Panc1 (cell line): ENCODE measurements around the gene COX5A. TPM values are rescaled to one million over a fixed set of nuclear protein-coding genes. Genes with fewer than 3 reads are reported as not detected.

Experiments
- ATAC-seq: fragments of 200-7000 bp; cut with Tn5 transposase; 2 replicates; pipeline ENCODE4 v1.9.1; 2020; ENCODE audit warnings: mild to moderate bottlenecking, moderate library complexity
- Bru-seq: library from RNA; stranded (reverse); fragments of 400-500 nt; gene quantifications from one replicate; lab custom pipeline; 2021; lab: Mats Ljungman, UMichigan
- BruChase-seq, 2 experiments: library from RNA; stranded (reverse); fragments of 400-500 nt; gene quantifications; one replicate each; lab custom pipeline; 2021; lab: Mats Ljungman, UMichigan
- BruUV-seq: library from RNA; stranded (reverse); fragments of 400-500 nt; replicated peaks from 2 replicates; lab custom pipeline; 2021; lab: Mats Ljungman, UMichigan
- CTCF ChIA-PET: fragments of 300-600 bp; sonication (Branson Sonifier 250); formaldehyde crosslinking; loops from one replicate; lab custom pipeline; 2022; ENCODE audit warnings: antibody characterized with exemption; lab: Charles Lee
- POLR2A ChIA-PET: fragments of 300-600 bp; sonication (Branson Sonifier 250); formaldehyde crosslinking; loops from one replicate; lab custom pipeline; 2022; ENCODE audit warnings: antibody characterized with exemption; lab: Charles Lee
- DNase-seq: peaks from one replicate; pipeline ENCODE4 v3.0.0-alpha.2; 2010; ENCODE audit warnings: low read depth, low spot score
- H3K27ac ChIP-seq: 2 replicates; pipeline ENCODE4 v1.5.1; 2011; ENCODE audit warnings: mild to moderate bottlenecking, low read length, inconsistent platforms
- H3K27me3 ChIP-seq: fragments of 200-500 bp; sonication (Bioruptor generic); 2 replicates; pipeline ENCODE4 v1.6.0; 2014; ENCODE audit warnings: low read length, inconsistent platforms; ENCODE audit not compliant: control insufficient read depth, insufficient read depth
- H3K36me3 ChIP-seq: fragments of 200-500 bp; sonication (Bioruptor generic); 2 replicates; pipeline ENCODE4 v1.5.1; 2014; ENCODE audit warnings: inconsistent platforms, mild to moderate bottlenecking, low read length, moderate library complexity; ENCODE audit not compliant: control insufficient read depth, insufficient read depth
- H3K4me1 ChIP-seq: 2 replicates; pipeline ENCODE4 v1.5.1; 2011; ENCODE audit warnings: inconsistent platforms, mild to moderate bottlenecking, low read length, moderate library complexity; ENCODE audit not compliant: control insufficient read depth, insufficient read depth
- H3K4me3 ChIP-seq, 2 experiments: 2 replicates each; pipeline ENCODE4 v1.5.1; 2011 to 2012; ENCODE audit warnings: low read depth in 2 of 2, low read length in 2 of 2, mild to moderate bottlenecking in 2 of 2, inconsistent platforms in 1 of 2, moderate library complexity in 1 of 2
- H3K9me3 ChIP-seq: fragments of 200-500 bp; sonication (Bioruptor generic); 2 replicates; pipeline ENCODE4 v1.5.1; 2014; ENCODE audit warnings: low read depth, mild to moderate bottlenecking, inconsistent platforms, low read length, moderate library complexity; ENCODE audit not compliant: control insufficient read depth, insufficient read depth
- CTCF ChIP-seq: fragments of 450-650 bp; IDR thresholded peaks from 2 replicates; pipeline ENCODE4 v1.5.1; 2017; ENCODE audit warnings: mild to moderate bottlenecking
- POLR2AphosphoS5 ChIP-seq: IDR thresholded peaks from 2 replicates; pipeline ENCODE4 v1.6.1; 2012; ENCODE audit warnings: mild to moderate bottlenecking, low read depth, low read length, moderate library complexity
- REST ChIP-seq, 2 experiments: IDR thresholded peaks; 2 replicates each; pipeline ENCODE4 v1.6.1; 2011 to 2012; ENCODE audit warnings: low read depth in 2 of 2, control low read depth in 1 of 2, low read length in 1 of 2, mild to moderate bottlenecking in 1 of 2, moderate library complexity in 1 of 2; ENCODE audit not compliant: insufficient read depth in 1 of 2
- SIN3A ChIP-seq: IDR thresholded peaks from 2 replicates; pipeline ENCODE4 v1.6.1; 2012; ENCODE audit warnings: low read depth, mild to moderate bottlenecking, low read length, moderate library complexity, borderline replicate concordance; ENCODE audit not compliant: insufficient read depth
- TCF7L2 ChIP-seq: IDR thresholded peaks from 2 replicates; pipeline ENCODE4 v1.6.1; 2011; ENCODE audit warnings: mild to moderate bottlenecking, low read depth, low read length, inconsistent platforms
- in situ Hi-C: cut with HindIII; loops from 2 replicates; pipeline ENCODE4 v1.10.0; 2016; ENCODE audit warnings: low sequenced_read_pairs, low pct_unique_long_range_greater_than_20kb
- intact Hi-C: fragments of 100-400 bp; cut with micrococcal nuclease; formaldehyde crosslinking; loops from one replicate; pipeline ENCODE4 v1.10.0; 2022; ENCODE audit not compliant: unreplicated experiment
- long read RNA-seq: library from polyadenylated mRNA; unstranded; transcript quantifications from one replicate; pipeline ENCODE4 v2.0.0, GENCODE V29; 2021; ENCODE audit not compliant: unreplicated experiment
- polyA plus RNA-seq: library from polyadenylated mRNA; unstranded; fragments of >200 nt; gene quantifications from one replicate; pipeline ENCODE4 v1.2.1, GENCODE V29; 2012; ENCODE audit warnings: missing spikeins; ENCODE audit not compliant: insufficient read length
- total RNA-seq: library from RNA; stranded (reverse); gene quantifications from one replicate; pipeline ENCODE4 v1.2.1, GENCODE V29; 2021; ENCODE audit not compliant: unreplicated experiment

COX5A gene
- 353 TPM for total RNA-seq
- polyA plus RNA-seq: 349 TPM
- percentile 83 among the genes with signal in this experiment for Bru-seq, nascent RNA
- BruChase-seq, experiment 1, labeled RNA remaining after a 2-hour chase: percentile 72 among the genes with signal in this experiment
- percentile 77 among the genes with signal in this experiment for BruChase-seq, experiment 2, labeled RNA remaining after a 6-hour chase
- long read RNA-seq, transcript COX5A-204 (4 exons, 579 nt): minor isoform, 10 of 310 reads
- long read RNA-seq, transcript COX5A-201 (5 exons, 1,268 nt): major isoform, 203 of 310 reads
- long read RNA-seq, partial matches to known transcripts: 84 of 310 reads
- long read RNA-seq, other reads (novel, unspliced or antisense): 12 of 310 reads

- intact Hi-C loops (no loop called here), in situ Hi-C loops (no loop called here)
- H3K9me3 ChIP-seq: no peaks in the 10 kb centered on the region
- peaks cover 8% of the 10 kb centered on the region; the same call in 1 of the 2 replicates for H3K4me1 ChIP-seq
- H3K27me3 ChIP-seq: no peaks in the 10 kb centered on the region
- POLR2A ChIA-PET: interaction anchor here (0.5 to 1.2 kb wide), 3 partner anchors 13 to 27 kb away, joined by 3 to 5 read pairs (median 4); no protein-coding TSS in a partner anchor
- CTCF ChIA-PET: interaction anchor here (0.6 to 0.9 kb wide), 3 partner anchors 36 to 586 kb away, joined by 4 to 9 read pairs (median 4); no protein-coding TSS in a partner anchor
- ATAC-seq: peak; percentile 97
- H3K27ac ChIP-seq: peak within 1 kb of the TSS; percentile 93
- H3K4me3 ChIP-seq: peak within 1 kb of the TSS; percentile 87 to 94
- DNase-seq: peak; percentile 81
- no TSS peak for BruUV-seq
- 0 out of 2 replicates have a peak, but pooled peaks cover 2% of the 10 kb centered on the region for H3K36me3 ChIP-seq
- TF ChIP-seq SIN3A (0 out of 2 replicates have a peak, but pooled peaks have one; percentile 67), TCF7L2 (no peak), REST (IDR thresholded peaks at IDR 0.05; ENCODE audit: insufficient read depth in 1 of 2, low read depth in 2 of 2, low read length in 1 of 2) (no peak), CTCF (no peak), POLR2AphosphoS5 (peak; percentile 82)
Measured at GRCh38 chr15:74937590-74938371, at the start of gene COX5A. Gene COX5A, minus strand, starts transcription at chr15:74938073. Its CDS starts 59 bp downstream, at chr15:74938014.

- no peak for ATAC-seq
- intact Hi-C loops: no loop called here
Measured at GRCh38 chr15:74983725-74984231, 45.9 kb upstream of the COX5A start.

More at GRCh38 chr15:74983725-74984231, 45.9 kb upstream of the COX5A start:
- Histone ChIP-seq H3K4me1 (no peaks in the 10 kb centered on the region), H3K36me3 (no peaks in the 10 kb centered on the region), H3K27ac (no peak overlapping the region), H3K4me3 (no peak overlapping the region), H3K27me3 (no peaks in the 10 kb centered on the region), H3K9me3 (no peaks in the 10 kb centered on the region)
- ChIA-PET CTCF (no interaction called here), POLR2A (no interaction called here)
- in situ Hi-C loops: no loop called here
- TF ChIP-seq SIN3A: no peak
- no peak for TF ChIP-seq TCF7L2
- no peak for TF ChIP-seq CTCF
- TF ChIP-seq POLR2AphosphoS5: no peak
- TF ChIP-seq REST (IDR thresholded peaks at IDR 0.05; ENCODE audit: insufficient read depth in 1 of 2, low read depth in 2 of 2, low read length in 1 of 2): no peak
- no peak for DNase-seq
- no TSS peak for BruUV-seq
